GM18858 (cell line): ENCODE data around the gene LRRC72.

Experiments used
- ATAC-seq: cut with Tn5 transposase; IDR thresholded peaks from one replicate; pipeline ENCODE4 v1.9.1; 2021; ENCODE audit not compliant: unreplicated experiment

The LRRC72 gene

DNA sequence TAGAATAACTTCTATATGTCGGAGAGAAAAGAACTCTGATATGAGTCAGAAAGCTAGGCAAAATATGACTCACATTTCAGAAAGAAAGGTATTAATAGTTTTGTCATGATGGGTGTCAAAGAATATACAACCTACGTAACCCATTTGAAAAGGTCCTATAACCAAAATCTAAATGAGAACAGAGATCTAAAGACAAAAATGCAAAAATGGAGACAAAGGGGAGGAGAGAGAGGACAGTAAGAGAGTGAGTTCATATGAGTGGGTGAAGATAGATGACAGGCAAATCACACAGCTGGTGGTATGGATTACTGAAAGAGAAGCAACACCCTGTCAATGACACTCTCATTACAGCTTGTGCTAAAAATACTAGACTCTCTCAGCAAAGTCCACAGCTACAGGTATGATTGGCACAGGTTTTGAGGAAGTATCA is 93.4 kb downstream of the LRRC72 start:
- peak; percentile 93 for ATAC-seq

DNA sequence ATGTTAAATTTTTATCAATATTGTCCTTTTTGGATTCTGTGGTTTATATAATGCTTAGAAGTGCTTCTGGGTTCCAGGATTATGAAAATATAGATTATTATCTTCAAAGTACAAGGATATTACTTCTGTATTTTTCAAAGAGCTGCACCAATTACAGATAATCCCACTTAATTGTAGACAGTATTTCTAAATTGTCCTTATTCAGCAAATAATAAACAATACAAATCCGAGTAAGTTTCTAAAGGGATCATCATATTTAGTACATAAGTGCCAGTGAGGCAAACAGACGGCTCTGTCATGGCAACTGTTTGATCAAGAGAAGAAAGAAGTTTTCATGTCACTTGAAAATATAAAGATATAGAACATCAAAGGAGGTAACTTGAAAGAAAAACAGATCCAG is 99.8 kb downstream of the LRRC72 start:
- no peak for ATAC-seq

DNA sequence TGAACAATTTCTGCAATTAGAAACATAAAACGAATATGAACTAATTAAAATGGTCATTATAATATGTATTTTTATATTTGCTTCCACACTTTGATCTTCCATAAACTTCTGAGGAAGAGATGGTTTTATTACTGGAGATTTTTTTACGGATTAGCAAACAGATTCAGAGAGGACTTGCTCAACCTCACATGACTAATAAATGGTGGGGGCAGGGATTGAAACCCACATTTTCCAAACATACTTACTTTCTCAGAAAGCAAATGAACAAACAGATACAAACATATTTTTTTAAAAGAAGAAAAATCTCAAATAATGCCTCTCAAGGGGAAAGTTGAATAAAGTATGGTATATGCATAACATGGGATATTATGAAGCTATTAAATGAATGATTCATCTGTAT is 100.6 kb downstream of the LRRC72 start:
- ATAC-seq: no peak

DNA sequence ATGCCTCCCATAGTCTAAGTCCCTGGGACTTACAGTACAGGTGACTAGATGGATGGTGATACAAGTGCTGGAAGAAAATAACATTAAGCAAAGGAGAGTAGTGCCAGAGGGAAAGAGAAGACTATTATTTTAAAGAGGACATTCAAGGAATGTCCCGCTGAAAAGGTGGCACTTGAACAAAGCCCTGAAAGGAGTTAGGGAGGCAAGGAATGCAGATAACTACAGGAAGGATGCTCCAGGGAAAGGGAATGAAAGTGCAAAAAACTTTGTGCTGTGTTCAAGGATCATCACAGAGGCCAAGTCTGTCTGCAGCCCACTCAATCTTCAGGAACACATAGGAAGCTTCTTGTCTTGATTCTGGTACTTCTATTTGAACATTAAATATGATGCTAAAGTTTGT is 104.0 kb downstream of the LRRC72 start:
- ATAC-seq: no peak
